LNCaP clone FGC (cell line): ENCODE measurements around the gene BRINP3.

ENCODE experiments used
- DNase-seq: peaks from one replicate; pipeline ENCODE4 v3.0.0-alpha.2; 2011; ENCODE audit warnings: low read depth
- H3K4me3 ChIP-seq: 2 replicates; pipeline ENCODE4 v1.5.1; 2011; ENCODE audit warnings: mild to moderate bottlenecking, low read depth, low read length, control low read depth
- TF ChIP-seq, protein P1 (sequence below): IDR thresholded peaks from 2 replicates; pipeline ENCODE4 v1.5.1; 2012; ENCODE audit warnings: mild to moderate bottlenecking; ENCODE audit not compliant: control insufficient read depth, insufficient read depth; ENCODE audit errors: extremely low read depth

Gene BRINP3

DNA sequence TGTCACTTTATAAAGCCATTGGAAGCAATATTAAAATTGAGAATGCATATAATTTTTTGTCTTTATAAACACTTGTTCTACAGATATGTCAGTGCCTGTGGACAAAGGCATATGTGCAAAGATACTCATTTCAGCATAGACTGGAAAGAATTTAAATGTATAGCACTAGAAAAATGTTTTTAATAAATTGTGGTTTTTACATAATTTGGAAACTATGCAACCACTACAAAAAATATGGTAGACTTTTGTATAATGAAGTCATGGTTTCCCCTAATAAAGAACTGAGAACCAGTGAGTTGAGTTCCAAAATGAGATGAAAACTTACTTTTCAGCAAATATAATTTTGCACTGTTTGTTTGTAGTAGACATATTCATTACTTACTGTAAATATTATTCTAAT is 48.5 kb downstream of the BRINP3 start:
- H3K4me3 ChIP-seq: no peak overlapping the region
- DNase-seq: no peak
- TF ChIP-seq, protein P1, sequence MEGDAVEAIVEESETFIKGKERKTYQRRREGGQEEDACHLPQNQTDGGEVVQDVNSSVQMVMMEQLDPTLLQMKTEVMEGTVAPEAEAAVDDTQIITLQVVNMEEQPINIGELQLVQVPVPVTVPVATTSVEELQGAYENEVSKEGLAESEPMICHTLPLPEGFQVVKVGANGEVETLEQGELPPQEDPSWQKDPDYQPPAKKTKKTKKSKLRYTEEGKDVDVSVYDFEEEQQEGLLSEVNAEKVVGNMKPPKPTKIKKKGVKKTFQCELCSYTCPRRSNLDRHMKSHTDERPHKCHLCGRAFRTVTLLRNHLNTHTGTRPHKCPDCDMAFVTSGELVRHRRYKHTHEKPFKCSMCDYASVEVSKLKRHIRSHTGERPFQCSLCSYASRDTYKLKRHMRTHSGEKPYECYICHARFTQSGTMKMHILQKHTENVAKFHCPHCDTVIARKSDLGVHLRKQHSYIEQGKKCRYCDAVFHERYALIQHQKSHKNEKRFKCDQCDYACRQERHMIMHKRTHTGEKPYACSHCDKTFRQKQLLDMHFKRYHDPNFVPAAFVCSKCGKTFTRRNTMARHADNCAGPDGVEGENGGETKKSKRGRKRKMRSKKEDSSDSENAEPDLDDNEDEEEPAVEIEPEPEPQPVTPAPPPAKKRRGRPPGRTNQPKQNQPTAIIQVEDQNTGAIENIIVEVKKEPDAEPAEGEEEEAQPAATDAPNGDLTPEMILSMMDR: no peak

GRCh38 chr1:190416239-190416638 is 61.4 kb downstream of the BRINP3 start:
- TF ChIP-seq, protein P1: no peak
- no peak for DNase-seq
- no peak overlapping the region for H3K4me3 ChIP-seq

DNA sequence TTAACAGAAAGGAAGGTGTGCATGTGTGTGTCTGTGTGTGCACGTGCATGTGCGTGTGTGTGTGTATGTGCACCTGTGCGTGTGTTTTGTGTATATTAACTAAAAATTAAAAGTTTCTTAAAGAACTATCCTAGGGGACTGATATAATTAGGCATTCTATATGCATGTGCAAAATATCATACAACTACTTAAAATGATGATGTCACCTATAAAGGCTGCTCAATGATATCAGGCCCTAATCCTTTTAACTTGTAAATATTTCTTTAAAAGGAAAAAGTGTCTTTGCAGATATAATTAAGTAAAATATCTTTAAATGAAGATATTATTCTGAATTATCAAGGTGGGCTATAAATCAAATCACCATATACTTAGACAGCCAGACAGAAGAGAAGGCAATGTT is 64.5 kb downstream of the BRINP3 start:
- H3K4me3 ChIP-seq: no peak overlapping the region
- TF ChIP-seq, protein P1: no peak
- DNase-seq: no peak

- H3K4me3 ChIP-seq: no peak overlapping the region
- TF ChIP-seq, protein P1: no peak
- DNase-seq: no peak
Measured at GRCh38 chr1:190403402-190403801, 74.3 kb downstream of the BRINP3 start.

- DNase-seq: no peak
- H3K4me3 ChIP-seq: no peak overlapping the region
- TF ChIP-seq, protein P1: no peak
Measured at GRCh38 chr1:190399233-190399632, 78.4 kb downstream of the BRINP3 start.

DNA sequence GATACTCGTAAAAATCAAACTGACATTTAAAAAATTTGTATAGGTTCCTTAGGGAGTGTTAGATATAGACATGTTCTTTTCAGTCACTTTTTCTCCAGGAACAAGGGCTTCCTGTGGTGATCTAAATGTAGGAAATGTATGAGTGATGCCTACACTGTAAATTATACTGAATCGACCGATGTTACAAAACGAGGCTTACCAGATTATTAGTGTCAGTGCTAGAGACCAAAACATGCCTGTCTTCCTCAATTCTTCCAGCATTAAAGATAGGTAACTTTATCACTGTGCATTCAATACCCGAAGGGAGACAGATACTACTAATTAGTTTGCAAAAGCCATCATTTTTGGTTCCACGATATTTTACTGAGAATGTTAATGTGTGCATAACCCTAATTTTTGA is 86.1 kb downstream of the BRINP3 start:
- no peak overlapping the region for H3K4me3 ChIP-seq
- DNase-seq: no peak
- TF ChIP-seq, protein P1: no peak

GRCh38 chr1:190377991-190378390 is 99.7 kb downstream of the BRINP3 start:
- DNase-seq: no peak
- H3K4me3 ChIP-seq: no peak overlapping the region
- TF ChIP-seq, protein P1: no peak
